GM23338 (cell line): ENCODE data around the gene HKDC1. TPM values are rescaled to one million over a fixed set of nuclear protein-coding genes. Genes with fewer than 3 reads are reported as not detected.

Experiments used
- ATAC-seq: fragments of 200-7000 bp; cut with Tn5 transposase; 3 replicates; pipeline ENCODE4 v1.9.1; 2020
- DNase-seq: peaks from one replicate; pipeline ENCODE4 v3.0.0-alpha.2; 2015; ENCODE audit warnings: low spot score
- H2AFZ ChIP-seq: fragments of 200-600 bp; sonication (generic); 2 replicates; pipeline ENCODE4 v1.8.0; 2016; ENCODE audit warnings: antibody characterized with exemption, mild to moderate bottlenecking, moderate library complexity
- H3F3A ChIP-seq: fragments of 200-600 bp; sonication (generic); replicated peaks from 2 replicates; pipeline ENCODE4 v1.8.0; 2017; ENCODE audit warnings: antibody characterized with exemption, mixed run types, low read depth
- H3K27ac ChIP-seq: fragments of 200-600 bp; sonication (generic); 2 replicates; pipeline ENCODE4 v1.6.1; 2016; ENCODE audit warnings: low read depth
- H3K27me3 ChIP-seq: fragments of 200-600 bp; sonication (generic); 2 replicates; pipeline ENCODE4 v1.8.0; 2016; ENCODE audit warnings: mild to moderate bottlenecking, mixed run types, moderate library complexity; ENCODE audit not compliant: insufficient read depth
- H3K36me3 ChIP-seq: fragments of 200-600 bp; sonication (generic); 2 replicates; pipeline ENCODE4 v1.8.0; 2016; ENCODE audit warnings: mild to moderate bottlenecking; ENCODE audit not compliant: insufficient read depth
- H3K4me1 ChIP-seq: fragments of 200-600 bp; sonication (generic); 2 replicates; pipeline ENCODE4 v1.8.0; 2016; ENCODE audit warnings: mild to moderate bottlenecking, moderate library complexity; ENCODE audit not compliant: insufficient read depth
- H3K4me2 ChIP-seq: fragments of 200-600 bp; sonication (generic); 2 replicates; pipeline ENCODE4 v1.7.1; 2017; ENCODE audit warnings: mixed run types
- H3K4me3 ChIP-seq: fragments of 200-600 bp; sonication (generic); 2 replicates; pipeline ENCODE4 v1.6.1; 2016; ENCODE audit warnings: mixed run types
- H3K79me2 ChIP-seq: fragments of 200-600 bp; sonication (generic); replicated peaks from 2 replicates; pipeline ENCODE4 v1.8.0; 2017; ENCODE audit warnings: mild to moderate bottlenecking; ENCODE audit not compliant: insufficient read depth
- H3K9me2 ChIP-seq: fragments of 200-600 bp; sonication (generic); 2 replicates; pipeline ENCODE4 v1.8.0; 2017; ENCODE audit not compliant: insufficient read depth
- H4K20me1 ChIP-seq: fragments of 200-600 bp; sonication (generic); replicated peaks from 2 replicates; pipeline ENCODE4 v1.8.0; 2017; ENCODE audit warnings: mild to moderate bottlenecking; ENCODE audit not compliant: insufficient read depth
- H3K27ac Mint-ChIP-seq: 2 replicates; pipeline ENCODE4 v1.8.0; 2020; ENCODE audit warnings: inconsistent platforms, mild to moderate bottlenecking, moderate library complexity, mixed read lengths
- H3K27me3 Mint-ChIP-seq: 3 replicates; pipeline ENCODE4 v1.8.0; 2022; ENCODE audit warnings: low read depth, mild to moderate bottlenecking, moderate library complexity, mixed read lengths, inconsistent platforms; ENCODE audit not compliant: insufficient read depth, poor library complexity
- H3K36me3 Mint-ChIP-seq: 3 replicates; pipeline ENCODE4 v1.8.0; 2021; ENCODE audit warnings: low read depth, mild to moderate bottlenecking, inconsistent platforms, moderate library complexity, mixed read lengths
- H3K4me1 Mint-ChIP-seq: 3 replicates; pipeline ENCODE4 v1.8.0; 2020; ENCODE audit warnings: mild to moderate bottlenecking, inconsistent platforms, mixed read lengths
- H3K4me3 Mint-ChIP-seq: 3 replicates; pipeline ENCODE4 v1.8.0; 2021; ENCODE audit warnings: moderate library complexity, mild to moderate bottlenecking, inconsistent platforms, mixed read lengths
- H3K9me3 Mint-ChIP-seq: 3 replicates; pipeline ENCODE4 v1.8.0; 2020; ENCODE audit warnings: moderate library complexity, mild to moderate bottlenecking, inconsistent platforms, mixed read lengths
- CREB1 ChIP-seq: fragments of 250-450 bp; sonication (Bioruptor Pico); IDR thresholded peaks from 2 replicates; pipeline ENCODE4 v1.5.0; 2020; ENCODE audit warnings: low read depth, mild to moderate bottlenecking, moderate library complexity
- POLR2AphosphoS5 ChIP-seq: IDR thresholded peaks from 2 replicates; pipeline ENCODE4 v1.6.1; 2016; ENCODE audit warnings: antibody characterized with exemption, low read depth
- STAT1 ChIP-seq: IDR thresholded peaks from one replicate; pipeline ENCODE4 v1.6.1; 2016; ENCODE audit warnings: antibody characterized with exemption; ENCODE audit not compliant: unreplicated experiment
- polyA plus RNA-seq: library from polyadenylated mRNA; unstranded; fragments of >200 nt; fragmentation: Nextera tagmentation; extraction: Ambion mirVana; gene quantifications from 2 replicates; pipeline ENCODE4 v1.2.1, GENCODE V29; 2016
- total RNA-seq: library from RNA; depleted of rRNA; stranded (reverse); fragments of >200 nt; shearing (Covaris generic); gene quantifications from 2 replicates; pipeline ENCODE4 v1.2.3, GENCODE V29; 2014
- TF ChIP-seq, protein P1 (sequence below): IDR thresholded peaks from one replicate; pipeline ENCODE4 v1.6.1; 2018; ENCODE audit warnings: antibody characterized with exemption; ENCODE audit not compliant: unreplicated experiment
- TF ChIP-seq, protein P2 (sequence below): fragments of 250-450 bp; sonication (Bioruptor Pico); IDR thresholded peaks from 2 replicates; pipeline ENCODE4 v1.5.0; 2020; ENCODE audit warnings: mild to moderate bottlenecking, moderate library complexity

Gene HKDC1
- total and polyA plus RNA-seq, 2 experiments from 2014 or later, result 0.03 TPM; not detected in 1

DNA sequence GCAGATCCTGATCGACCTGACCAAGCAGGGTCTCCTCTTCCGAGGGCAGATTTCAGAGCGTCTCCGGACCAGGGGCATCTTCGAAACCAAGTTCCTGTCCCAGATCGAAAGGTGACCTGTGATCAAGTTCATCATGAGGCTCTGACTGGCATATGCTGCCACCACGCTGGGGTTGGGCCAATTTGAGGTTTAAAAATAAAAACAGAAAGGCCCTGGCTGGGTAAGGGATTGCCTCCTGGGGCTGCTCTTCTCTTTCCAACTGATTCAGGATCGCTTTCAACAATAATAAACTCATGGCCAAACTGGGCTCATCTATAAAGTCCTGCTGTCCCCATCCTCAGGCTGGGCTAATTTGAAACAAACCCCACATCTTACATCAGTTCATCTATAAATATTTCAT lies 41.1 kb downstream of the HKDC1 start (continued):
- TF ChIP-seq, protein P1, sequence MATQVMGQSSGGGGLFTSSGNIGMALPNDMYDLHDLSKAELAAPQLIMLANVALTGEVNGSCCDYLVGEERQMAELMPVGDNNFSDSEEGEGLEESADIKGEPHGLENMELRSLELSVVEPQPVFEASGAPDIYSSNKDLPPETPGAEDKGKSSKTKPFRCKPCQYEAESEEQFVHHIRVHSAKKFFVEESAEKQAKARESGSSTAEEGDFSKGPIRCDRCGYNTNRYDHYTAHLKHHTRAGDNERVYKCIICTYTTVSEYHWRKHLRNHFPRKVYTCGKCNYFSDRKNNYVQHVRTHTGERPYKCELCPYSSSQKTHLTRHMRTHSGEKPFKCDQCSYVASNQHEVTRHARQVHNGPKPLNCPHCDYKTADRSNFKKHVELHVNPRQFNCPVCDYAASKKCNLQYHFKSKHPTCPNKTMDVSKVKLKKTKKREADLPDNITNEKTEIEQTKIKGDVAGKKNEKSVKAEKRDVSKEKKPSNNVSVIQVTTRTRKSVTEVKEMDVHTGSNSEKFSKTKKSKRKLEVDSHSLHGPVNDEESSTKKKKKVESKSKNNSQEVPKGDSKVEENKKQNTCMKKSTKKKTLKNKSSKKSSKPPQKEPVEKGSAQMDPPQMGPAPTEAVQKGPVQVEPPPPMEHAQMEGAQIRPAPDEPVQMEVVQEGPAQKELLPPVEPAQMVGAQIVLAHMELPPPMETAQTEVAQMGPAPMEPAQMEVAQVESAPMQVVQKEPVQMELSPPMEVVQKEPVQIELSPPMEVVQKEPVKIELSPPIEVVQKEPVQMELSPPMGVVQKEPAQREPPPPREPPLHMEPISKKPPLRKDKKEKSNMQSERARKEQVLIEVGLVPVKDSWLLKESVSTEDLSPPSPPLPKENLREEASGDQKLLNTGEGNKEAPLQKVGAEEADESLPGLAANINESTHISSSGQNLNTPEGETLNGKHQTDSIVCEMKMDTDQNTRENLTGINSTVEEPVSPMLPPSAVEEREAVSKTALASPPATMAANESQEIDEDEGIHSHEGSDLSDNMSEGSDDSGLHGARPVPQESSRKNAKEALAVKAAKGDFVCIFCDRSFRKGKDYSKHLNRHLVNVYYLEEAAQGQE, result no peak

DNA sequence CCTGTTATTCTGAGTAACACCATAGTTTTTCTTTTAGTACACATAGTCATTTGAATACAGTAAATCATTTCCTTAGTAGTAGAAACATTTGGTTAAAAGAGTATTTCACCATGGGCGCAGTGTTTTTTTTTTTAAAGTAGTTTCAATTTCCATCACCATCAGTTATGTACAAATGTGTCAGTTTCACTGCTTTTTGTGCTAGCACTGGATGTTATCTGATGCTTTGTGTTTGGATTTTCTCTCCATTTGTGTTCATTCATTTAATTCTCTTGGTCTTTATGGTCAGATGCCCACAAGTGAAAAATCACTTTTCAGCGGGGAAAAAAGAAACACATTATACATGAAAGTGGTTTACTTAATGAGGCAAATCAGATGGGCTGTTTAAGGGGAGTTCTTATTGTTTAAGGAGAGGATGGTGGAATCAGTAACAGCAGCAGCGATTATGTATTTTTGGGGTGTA lies 42.2 kb downstream of the HKDC1 start:
- Mint-ChIP-seq H3K27ac (no peak overlapping the region), H3K27me3 (peaks cover 7% of the 10 kb centered on the region), H3K4me3 (no peak overlapping the region), H3K36me3 (no peaks in the 10 kb centered on the region), H3K9me3 (no peaks in the 10 kb centered on the region), H3K4me1 (peaks cover 2% of the 10 kb centered on the region)
- Histone ChIP-seq H3K27ac (no peak overlapping the region), H3K79me2 (no peaks in the 10 kb centered on the region), H3K9me2 (peaks cover 7% of the 10 kb centered on the region; the same call in 1 of the 2 replicates), H2AFZ (no peak overlapping the region; the same call in 1 of the 2 replicates), H3K27me3 (no peaks in the 10 kb centered on the region), H3K36me3 (no peaks in the 10 kb centered on the region), H3K4me3 (no peak overlapping the region), H3F3A (no peaks in the 10 kb centered on the region), H4K20me1 (no peaks in the 10 kb centered on the region), H3K4me1 (no peaks in the 10 kb centered on the region), H3K4me2 (no peak overlapping the region)
- TF ChIP-seq, protein P2, sequence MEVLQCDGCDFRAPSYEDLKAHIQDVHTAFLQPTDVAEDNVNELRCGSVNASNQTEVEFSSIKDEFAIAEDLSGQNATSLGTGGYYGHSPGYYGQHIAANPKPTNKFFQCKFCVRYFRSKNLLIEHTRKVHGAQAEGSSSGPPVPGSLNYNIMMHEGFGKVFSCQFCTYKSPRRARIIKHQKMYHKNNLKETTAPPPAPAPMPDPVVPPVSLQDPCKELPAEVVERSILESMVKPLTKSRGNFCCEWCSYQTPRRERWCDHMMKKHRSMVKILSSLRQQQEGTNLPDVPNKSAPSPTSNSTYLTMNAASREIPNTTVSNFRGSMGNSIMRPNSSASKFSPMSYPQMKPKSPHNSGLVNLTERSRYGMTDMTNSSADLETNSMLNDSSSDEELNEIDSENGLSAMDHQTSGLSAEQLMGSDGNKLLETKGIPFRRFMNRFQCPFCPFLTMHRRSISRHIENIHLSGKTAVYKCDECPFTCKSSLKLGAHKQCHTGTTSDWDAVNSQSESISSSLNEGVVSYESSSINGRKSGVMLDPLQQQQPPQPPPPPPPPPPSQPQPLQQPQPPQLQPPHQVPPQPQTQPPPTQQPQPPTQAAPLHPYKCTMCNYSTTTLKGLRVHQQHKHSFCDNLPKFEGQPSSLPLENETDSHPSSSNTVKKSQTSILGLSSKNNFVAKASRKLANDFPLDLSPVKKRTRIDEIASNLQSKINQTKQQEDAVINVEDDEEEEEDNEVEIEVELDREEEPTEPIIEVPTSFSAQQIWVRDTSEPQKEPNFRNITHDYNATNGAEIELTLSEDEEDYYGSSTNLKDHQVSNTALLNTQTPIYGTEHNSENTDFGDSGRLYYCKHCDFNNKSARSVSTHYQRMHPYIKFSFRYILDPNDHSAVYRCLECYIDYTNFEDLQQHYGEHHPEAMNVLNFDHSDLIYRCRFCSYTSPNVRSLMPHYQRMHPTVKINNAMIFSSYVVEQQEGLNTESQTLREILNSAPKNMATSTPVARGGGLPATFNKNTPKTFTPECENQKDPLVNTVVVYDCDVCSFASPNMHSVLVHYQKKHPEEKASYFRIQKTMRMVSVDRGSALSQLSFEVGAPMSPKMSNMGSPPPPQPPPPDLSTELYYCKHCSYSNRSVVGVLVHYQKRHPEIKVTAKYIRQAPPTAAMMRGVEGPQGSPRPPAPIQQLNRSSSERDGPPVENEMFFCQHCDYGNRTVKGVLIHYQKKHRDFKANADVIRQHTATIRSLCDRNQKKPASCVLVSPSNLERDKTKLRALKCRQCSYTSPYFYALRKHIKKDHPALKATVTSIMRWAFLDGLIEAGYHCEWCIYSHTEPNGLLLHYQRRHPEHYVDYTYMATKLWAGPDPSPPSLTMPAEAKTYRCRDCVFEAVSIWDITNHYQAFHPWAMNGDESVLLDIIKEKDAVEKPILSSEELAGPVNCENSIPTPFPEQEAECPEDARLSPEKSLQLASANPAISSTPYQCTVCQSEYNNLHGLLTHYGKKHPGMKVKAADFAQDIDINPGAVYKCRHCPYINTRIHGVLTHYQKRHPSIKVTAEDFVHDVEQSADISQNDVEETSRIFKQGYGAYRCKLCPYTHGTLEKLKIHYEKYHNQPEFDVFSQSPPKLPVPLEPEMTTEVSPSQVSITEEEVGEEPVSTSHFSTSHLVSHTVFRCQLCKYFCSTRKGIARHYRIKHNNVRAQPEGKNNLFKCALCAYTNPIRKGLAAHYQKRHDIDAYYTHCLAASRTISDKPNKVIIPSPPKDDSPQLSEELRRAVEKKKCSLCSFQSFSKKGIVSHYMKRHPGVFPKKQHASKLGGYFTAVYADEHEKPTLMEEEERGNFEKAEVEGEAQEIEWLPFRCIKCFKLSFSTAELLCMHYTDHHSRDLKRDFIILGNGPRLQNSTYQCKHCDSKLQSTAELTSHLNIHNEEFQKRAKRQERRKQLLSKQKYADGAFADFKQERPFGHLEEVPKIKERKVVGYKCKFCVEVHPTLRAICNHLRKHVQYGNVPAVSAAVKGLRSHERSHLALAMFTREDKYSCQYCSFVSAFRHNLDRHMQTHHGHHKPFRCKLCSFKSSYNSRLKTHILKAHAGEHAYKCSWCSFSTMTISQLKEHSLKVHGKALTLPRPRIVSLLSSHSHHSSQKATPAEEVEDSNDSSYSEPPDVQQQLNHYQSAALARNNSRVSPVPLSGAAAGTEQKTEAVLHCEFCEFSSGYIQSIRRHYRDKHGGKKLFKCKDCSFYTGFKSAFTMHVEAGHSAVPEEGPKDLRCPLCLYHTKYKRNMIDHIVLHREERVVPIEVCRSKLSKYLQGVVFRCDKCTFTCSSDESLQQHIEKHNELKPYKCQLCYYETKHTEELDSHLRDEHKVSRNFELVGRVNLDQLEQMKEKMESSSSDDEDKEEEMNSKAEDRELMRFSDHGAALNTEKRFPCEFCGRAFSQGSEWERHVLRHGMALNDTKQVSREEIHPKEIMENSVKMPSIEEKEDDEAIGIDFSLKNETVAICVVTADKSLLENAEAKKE (CRISPR knock-in tag), result no peak
- TF ChIP-seq CREB1 (CRISPR knock-in tag), result no peak
- no peak for TF ChIP-seq STAT1
- TF ChIP-seq, protein P1, result no peak
- TF ChIP-seq POLR2AphosphoS5, result no peak
- DNase-seq (no peak), ATAC-seq (no peak)
